Mesodermal cell (in vitro differentiated cells): ENCODE results near the gene NCBP1.

Experiments
- H3K27ac ChIP-seq: 2 replicates; pipeline ENCODE4 v1.7.0; 2013; ENCODE audit warnings: mild to moderate bottlenecking, low read depth, low read length, moderate library complexity; ENCODE audit not compliant: severe bottlenecking
- H3K36me3 ChIP-seq: 2 replicates; pipeline ENCODE4 v1.7.1; 2013; ENCODE audit warnings: mild to moderate bottlenecking, low read length, moderate library complexity; ENCODE audit not compliant: control insufficient read depth, insufficient read depth
- H3K4me1 ChIP-seq: one replicate; pipeline ENCODE4 v1.7.1; 2013; ENCODE audit warnings: mild to moderate bottlenecking, low read length; ENCODE audit not compliant: insufficient read depth, control insufficient read depth, poor library complexity, severe bottlenecking
- H3K4me3 ChIP-seq: 2 replicates; pipeline ENCODE4 v1.7.0; 2013; ENCODE audit warnings: low read length, control low read depth, mild to moderate bottlenecking; ENCODE audit not compliant: insufficient read depth, poor library complexity, severe bottlenecking; ENCODE audit errors: extremely low read depth
- H3K9me3 ChIP-seq: 2 replicates; pipeline ENCODE4 v1.7.1; 2013; ENCODE audit warnings: mild to moderate bottlenecking, low read length, moderate library complexity; ENCODE audit not compliant: control insufficient read depth
- WGBS, 2 experiments: methylation state at CpG; one replicate each; pipeline ENCODE4 v1.1.5; 2013; ENCODE audit warnings: missing lambda C conversion rate in 2 of 2; ENCODE audit not compliant: insufficient coverage in 2 of 2; 5-methylcytosine and 5-hydroxymethylcytosine counted together

Gene NCBP1

DNA sequence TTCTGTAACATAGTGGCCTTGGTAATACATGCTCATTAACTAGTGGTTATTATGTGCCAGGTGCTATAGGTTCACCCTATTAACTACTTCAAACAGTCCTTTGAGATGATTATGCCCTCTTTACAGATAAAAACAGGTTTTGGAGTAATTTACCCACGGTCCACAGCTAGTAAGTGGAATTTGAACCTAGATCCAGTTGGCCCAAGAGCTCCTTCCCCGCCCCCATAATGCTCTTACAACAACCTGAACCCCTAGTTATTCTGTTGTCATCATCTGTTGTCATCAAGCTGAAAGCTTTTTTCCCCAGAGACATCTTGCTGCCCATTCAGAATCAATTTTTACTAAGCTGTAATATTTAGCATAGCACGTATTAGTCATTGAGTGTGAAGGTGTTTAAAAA is 40.3 kb downstream of the NCBP1 start:
- no peaks in the 10 kb centered on the region for H3K4me1 ChIP-seq
- no peak overlapping the region for H3K4me3 ChIP-seq
- peaks cover 87% of the 10 kb centered on the region for H3K36me3 ChIP-seq
- no peaks in the 10 kb centered on the region for H3K9me3 ChIP-seq
- 86 to 90% methylated on average over 1 to 2 of the region's 3 CpGs for WGBS, 2 experiments
- no peak overlapping the region for H3K27ac ChIP-seq

DNA sequence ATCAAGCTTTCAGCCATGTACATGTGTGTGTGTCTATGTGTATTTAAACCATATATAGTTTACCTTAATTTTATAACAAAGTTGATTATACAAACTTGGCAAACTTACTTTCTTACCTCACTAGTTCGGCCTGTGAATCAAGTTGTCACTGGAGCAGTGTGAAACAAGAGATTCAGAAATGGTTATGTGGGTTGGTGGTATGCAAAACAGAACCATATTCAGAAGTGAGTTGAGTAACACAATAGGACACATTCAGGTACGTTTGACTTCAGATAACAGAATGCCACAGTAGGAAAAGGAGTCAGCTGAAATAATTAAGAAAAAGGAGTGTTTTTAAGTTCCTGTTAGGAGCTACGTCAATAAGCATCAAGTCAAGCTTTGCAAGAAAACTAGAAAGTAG is 42.0 kb downstream of the NCBP1 start:
- H3K27ac ChIP-seq, result no peak overlapping the region
- H3K4me3 ChIP-seq, result no peak overlapping the region
- H3K4me1 ChIP-seq, result no peaks in the 10 kb centered on the region
- WGBS, 2 experiments, result 80 to 82% methylated on average over 1 to 2 of the region's 3 CpGs
- H3K9me3 ChIP-seq, result no peaks in the 10 kb centered on the region
- peaks cover 79% of the 10 kb centered on the region for H3K36me3 ChIP-seq

DNA sequence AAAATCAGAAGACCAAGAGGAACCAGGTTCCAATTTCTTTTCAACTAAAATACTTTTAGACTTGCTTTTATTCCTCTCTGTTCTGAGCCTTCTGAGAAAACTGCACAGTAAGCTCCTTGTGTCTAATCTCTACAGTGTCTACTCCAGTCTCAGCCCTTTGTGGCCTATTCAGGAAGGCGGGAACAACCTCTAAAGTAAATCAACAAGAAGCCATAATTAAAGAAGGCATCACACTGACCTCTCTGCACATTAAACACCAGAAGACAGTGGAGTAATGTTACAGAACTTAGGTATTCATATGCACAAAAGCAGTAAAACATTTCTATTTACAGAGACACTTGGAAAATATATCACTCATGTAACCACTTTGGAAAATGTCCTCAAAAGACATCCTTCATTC is 48.6 kb downstream of the NCBP1 start:
- 100% methylated on average over 1 of the region's 1 CpG; no CpG with 5 or more reads in 1 of the 2 experiments for WGBS, 2 experiments
- Histone ChIP-seq H3K4me3 (no peak overlapping the region), H3K27ac (no peak overlapping the region), H3K9me3 (no peaks in the 10 kb centered on the region), H3K36me3 (peaks cover 57% of the 10 kb centered on the region), H3K4me1 (no peaks in the 10 kb centered on the region)

DNA sequence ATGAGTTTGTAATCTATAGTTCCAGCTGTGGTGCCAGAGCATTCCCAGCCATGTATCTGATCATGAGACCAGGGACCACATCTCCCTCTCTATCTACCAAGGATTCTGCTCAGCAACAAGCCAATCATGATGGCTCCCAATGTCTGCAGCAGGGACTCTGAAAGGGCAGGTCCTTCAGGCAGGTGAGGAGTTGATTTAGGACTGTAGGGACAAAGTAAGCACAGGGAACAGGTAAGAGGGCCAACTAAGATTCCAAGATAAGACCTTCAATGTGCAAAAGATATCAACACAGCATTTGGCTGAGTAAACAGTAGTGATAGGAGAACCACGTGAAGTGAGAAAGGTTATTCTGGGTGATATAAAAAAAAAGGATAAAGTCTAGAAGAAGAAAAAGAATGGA is 55.0 kb downstream of the NCBP1 start:
- Histone ChIP-seq H3K27ac (no peak overlapping the region), H3K4me1 (no peaks in the 10 kb centered on the region), H3K9me3 (no peaks in the 10 kb centered on the region), H3K4me3 (no peak overlapping the region), H3K36me3 (peaks cover 32% of the 10 kb centered on the region)
- WGBS, 2 experiments, result no CpG with 5 or more reads among the region's 1 CpG

DNA sequence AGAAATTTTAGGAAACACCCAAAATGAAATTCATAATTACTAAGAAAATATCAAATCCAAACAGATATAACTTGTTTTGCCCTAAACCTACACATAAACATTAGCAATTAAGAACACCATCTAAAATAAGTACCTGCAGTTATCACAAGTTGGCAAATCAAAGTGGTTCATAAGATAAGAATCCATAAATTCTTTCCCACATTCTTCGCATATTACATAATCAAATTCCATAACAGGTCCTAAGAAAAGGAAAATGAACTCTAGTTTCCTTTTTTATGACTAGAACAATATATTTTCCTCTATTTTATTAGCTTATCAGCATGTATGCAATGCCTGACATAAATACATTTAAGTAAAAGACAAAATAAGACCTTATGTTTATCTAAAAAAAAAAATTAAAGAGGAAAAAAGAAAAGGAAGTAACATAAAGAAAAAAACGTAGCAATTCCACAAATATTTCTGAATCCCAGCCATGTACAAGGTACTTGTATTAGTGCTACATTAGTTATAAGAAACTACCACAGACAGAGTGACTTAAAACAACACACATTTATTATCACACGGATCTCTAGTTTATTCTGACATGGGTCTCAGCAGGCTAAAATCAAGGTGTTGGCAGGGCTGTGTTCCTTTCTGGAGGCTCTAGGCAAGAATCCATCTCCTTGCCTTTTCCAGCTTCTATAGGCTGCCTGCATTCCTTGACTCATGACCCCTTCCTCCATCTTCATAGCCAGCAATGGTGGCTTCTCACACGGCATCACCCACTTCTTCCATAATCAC is 56.0 kb downstream of the NCBP1 start:
- Histone ChIP-seq H3K9me3 (no peaks in the 10 kb centered on the region), H3K27ac (no peak overlapping the region), H3K4me1 (no peaks in the 10 kb centered on the region), H3K36me3 (peaks cover 24% of the 10 kb centered on the region), H3K4me3 (no peak overlapping the region)
- 0 to 50% methylated on average over 1 to 2 of the region's 4 CpGs for WGBS, 2 experiments

DNA sequence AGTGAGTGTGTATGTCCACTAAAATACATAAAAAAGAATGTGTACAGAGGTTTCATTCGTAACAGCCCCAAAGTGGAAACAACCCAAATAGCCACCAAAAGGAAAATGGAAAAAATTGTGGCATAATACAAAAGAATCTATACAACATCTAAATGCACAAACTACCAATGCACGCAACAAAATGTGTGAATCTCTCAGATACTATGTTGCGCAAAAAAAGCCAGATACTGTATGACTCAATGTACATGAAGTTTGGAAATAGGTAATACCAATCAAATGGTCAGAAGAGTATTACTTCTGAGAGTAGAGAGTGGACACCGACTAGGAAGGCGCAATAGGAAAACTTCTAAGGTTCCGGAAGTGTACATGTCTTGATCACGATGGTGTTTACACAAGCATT is 61.1 kb downstream of the NCBP1 start:
- 92 to 98% methylated on average over 3 to 5 of the region's 7 CpGs for WGBS, 2 experiments
- Histone ChIP-seq H3K36me3 (peaks cover 4% of the 10 kb centered on the region), H3K9me3 (no peaks in the 10 kb centered on the region), H3K4me3 (no peak overlapping the region), H3K4me1 (peaks cover 6% of the 10 kb centered on the region), H3K27ac (no peak overlapping the region)

DNA sequence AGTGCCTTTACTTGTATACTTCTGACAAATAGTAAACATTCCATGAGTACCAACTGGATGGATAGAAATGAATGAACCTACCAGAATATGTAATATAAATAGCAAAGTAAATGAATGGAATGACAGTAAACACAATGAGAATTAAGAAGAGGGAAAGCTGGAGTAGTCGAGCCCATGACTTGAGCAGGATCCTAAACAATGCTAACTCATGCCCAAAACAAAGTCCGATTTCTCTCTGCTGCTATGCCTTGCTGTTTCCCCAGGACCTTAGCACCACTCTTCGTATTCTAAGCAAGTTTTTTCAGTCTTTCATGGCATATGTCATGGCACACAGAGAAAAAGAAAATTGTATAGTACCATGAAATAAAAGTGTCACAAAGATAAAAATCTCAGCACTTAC is 61.8 kb downstream of the NCBP1 start:
- peaks cover 6% of the 10 kb centered on the region for H3K4me1 ChIP-seq
- no peak overlapping the region for H3K4me3 ChIP-seq
- WGBS, 2 experiments, result 92 to 100% methylated on average over 1 to 2 of the region's 3 CpGs
- no peak overlapping the region for H3K27ac ChIP-seq
- H3K9me3 ChIP-seq, result no peaks in the 10 kb centered on the region
- peaks cover 4% of the 10 kb centered on the region for H3K36me3 ChIP-seq

DNA sequence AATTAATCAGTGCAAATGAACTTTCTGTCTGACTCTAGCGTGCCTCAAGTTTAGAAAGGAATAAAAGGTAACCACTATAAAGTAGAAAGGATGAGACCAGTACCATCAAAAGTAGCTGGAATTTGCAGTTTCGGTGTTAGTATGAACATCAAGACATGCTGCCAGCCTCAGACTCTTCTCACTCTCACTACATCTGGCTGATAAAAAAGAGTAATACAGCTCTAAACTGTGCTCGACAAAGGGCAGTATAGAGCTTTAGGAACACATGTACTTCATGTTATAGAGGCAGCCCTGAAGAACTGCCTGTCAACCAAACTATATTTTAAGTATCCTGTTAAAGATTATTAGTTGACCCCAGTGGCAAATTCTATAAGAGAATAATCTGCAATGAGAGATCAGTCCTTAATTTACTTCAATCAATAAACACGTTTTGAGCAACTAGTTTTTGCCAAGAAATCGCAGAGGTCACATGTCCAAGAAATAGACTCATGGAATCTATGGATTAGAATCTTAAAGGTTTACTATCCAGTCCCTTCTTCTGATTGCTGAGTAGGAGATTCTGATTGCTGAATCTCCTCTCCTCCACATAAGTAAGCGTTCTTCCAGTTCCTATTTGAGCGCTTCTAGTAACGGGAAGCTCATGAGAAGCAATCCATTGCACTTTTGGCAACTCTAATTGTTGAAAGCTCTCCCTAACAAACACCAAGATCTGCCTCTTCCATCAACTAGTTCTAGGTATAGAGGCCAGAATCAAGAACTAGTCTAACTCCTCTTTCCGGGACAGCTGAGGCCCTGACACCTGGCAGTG is 62.6 kb downstream of the NCBP1 start:
- H3K27ac ChIP-seq, result peak overlapping the region; percentile 72
- H3K4me3 ChIP-seq, result peak overlapping the region; percentile 69
- H3K36me3 ChIP-seq, result peaks cover 3% of the 10 kb centered on the region
- no peaks in the 10 kb centered on the region for H3K9me3 ChIP-seq
- peaks cover 6% of the 10 kb centered on the region for H3K4me1 ChIP-seq
- WGBS, 2 experiments, result 30 to 90% methylated on average over 1 to 5 of the region's 9 CpGs

DNA sequence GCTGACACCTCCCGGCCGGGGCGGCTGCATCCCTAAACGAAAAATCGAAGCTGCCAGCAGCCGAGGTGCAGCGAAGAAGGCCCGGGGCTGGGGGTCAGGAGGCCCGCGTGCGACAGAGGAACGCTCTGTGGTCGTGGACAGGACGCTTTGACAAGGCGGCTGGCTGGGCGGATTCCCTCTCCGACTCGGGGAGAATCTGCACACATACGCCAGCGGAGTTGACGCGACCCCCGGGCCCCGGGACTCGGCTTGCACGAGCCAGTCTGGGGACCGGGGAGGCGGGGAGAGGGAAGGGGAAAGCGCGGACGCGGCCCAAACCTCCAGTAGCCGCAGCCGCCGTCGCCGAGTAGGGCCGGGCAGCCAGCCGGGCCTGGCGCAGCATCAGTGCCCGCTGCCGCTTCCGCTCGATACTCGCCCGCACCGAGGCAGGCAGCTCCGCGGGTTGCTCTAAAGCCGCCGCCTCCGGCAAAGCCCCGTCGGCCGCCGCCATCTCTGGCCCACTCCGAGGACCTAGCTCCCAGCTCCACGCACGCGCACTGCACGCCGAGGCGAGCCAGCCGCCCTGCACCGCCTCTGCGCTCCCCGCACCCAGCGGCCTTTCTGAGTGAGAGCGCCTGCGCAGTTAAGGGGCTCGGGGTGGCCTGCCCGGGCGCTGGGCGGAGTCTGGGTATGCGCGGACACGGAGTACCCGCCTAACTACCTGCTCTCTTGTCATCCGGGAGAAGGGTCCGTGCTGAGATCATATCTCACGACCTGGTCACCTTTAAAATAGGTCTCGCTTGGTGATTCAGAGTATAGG is 63.4 kb downstream of the NCBP1 start, which contains the start of gene XPA:
XPA (minus strand) TSS at position 538 of the 799 bp plus-strand sequence; CDS start at position 490, 48 bp downstream.
- Histone ChIP-seq H3K9me3 (no peaks in the 10 kb centered on the region), H3K4me3 (peak within 1 kb of the TSS; percentile 69), H3K4me1 (peaks cover 6% of the 10 kb centered on the region), H3K27ac (peak within 1 kb of the TSS; percentile 72), H3K36me3 (no peaks in the 10 kb centered on the region)
- 1% methylated on average over 65 to 76 of the region's 82 CpGs for WGBS, 2 experiments

DNA sequence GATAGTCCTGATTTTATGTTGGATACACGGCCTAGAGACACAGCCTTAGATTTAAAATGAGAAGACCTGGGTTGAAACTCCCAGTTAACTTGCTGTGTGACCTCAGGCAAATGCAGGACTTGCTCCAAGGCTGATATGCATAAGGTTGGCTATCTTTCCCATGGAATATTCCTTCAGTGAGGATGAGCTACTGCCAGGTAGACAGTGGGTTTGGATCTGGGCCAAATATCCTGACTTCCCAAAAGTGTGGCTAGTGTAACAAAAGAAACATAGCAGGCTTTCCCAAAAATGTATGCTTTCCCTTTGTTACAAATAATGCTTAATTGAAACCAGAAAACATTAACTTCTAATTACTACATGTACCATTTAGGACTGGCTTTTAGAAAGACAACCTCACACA is 64.2 kb downstream of the NCBP1 start:
- Histone ChIP-seq H3K27ac (no peak overlapping the region), H3K4me3 (peak overlapping the region; percentile 69), H3K4me1 (peaks cover 6% of the 10 kb centered on the region), H3K36me3 (no peaks in the 10 kb centered on the region), H3K9me3 (no peaks in the 10 kb centered on the region)
- 60 to 80% methylated on average over 1 of the region's 1 CpG for WGBS, 2 experiments
